Pancreas (tissue), 10 donors: ENCODE results near the gene NR2F1-AS1. TPM values are rescaled to one million over a fixed set of nuclear protein-coding genes. Genes with fewer than 3 reads are reported as not detected.

ENCODE experiments used
- ATAC-seq, 4 donors: fragments of 200-7000 bp; cut with Tn5 transposase; one replicate each; pipeline versions ENCODE4 v1.8.0 to v1.9.1; 2020; ENCODE audit warnings: mild to moderate bottlenecking in 4 of 4, moderate library complexity in 4 of 4
- DNase-seq, 6 donors: peaks; one replicate each; pipeline ENCODE4 v3.0.0-alpha.2; 2020
- FAIRE-seq: peaks from 2 replicates; lab custom pipeline; 2012; peaks lifted over from hg19 to GRCh38; lab: Jason Lieb, UNC
- H3K27ac ChIP-seq, 4 donors: fragments of 200-600 bp; sonication (generic); 1 replicate in 3 of 4; 2 replicates in 1 of 4; pipeline versions ENCODE4 v1.5.0 to v1.8.0; 2020
- H3K27me3 ChIP-seq, 4 donors: fragments of 200-600 bp; one replicate each; pipeline ENCODE4 v1.8.0; 2021
- H3K36me3 ChIP-seq, 3 donors: fragments of 200-600 bp; sonication (generic) in 1 of 3; one replicate each; pipeline versions ENCODE4 v1.5.0 to v1.8.0; 2020 to 2021
- H3K4me1 ChIP-seq, 3 donors: fragments of 200-600 bp; one replicate each; pipeline ENCODE4 v1.8.0; 2021
- H3K4me3 ChIP-seq, 4 donors: fragments of 200-600 bp; sonication (generic) in 2 of 4; one replicate each; pipeline versions ENCODE4 v1.5.0 to v1.8.0; 2020 to 2021
- H3K9me3 ChIP-seq, 4 donors: fragments of 200-600 bp; one replicate each; pipeline ENCODE4 v1.8.0; 2021
- WGBS, 2 donors: extraction: QIAGEN DNeasy Blood & Tissue Kit; methylation state at CpG; one replicate each; pipeline ENCODE4 v1.1.7; 2013; 5-methylcytosine and 5-hydroxymethylcytosine counted together
- intact Hi-C, 3 donors: fragments of 100-400 bp; cut with DNase I; formaldehyde crosslinking; loops; one replicate each; pipeline versions ENCODE4 v1.11.1 to v1.14.2; 2022
- polyA plus RNA-seq, 2 donors: library from polyadenylated mRNA; stranded (reverse); fragments of 200-250 nt; gene quantifications; one replicate each; pipeline ENCODE4 v1.2.3, GENCODE V29; 2013
- total RNA-seq, 6 donors: library from RNA; stranded (reverse); fragmentation: NEBNext Ultra II Directional in 4 of 6; extraction: Animal tissue kit (Norgen Biotek cat#: 25700) in 4 of 6; gene quantifications; one replicate each; pipeline versions ENCODE4 v1.2.1 to v1.2.4, GENCODE V29; 2021 to 2023
- TF ChIP-seq, protein P1 (sequence below), 4 donors: fragments of 200-600 bp; sonication (generic) in 3 of 4; IDR thresholded peaks; one replicate each; pipeline versions ENCODE4 v1.5.0 to v1.8.0; 2021; ENCODE audit warnings: antibody characterized with exemption in 4 of 4
- donor health status: healthy with polysubstance abuse.
- donor health status: DM: no; HTN: no; CAD: no; lungs with moderate emphysema.
- donor health status: DM: no; HTN: no; CAD: no.
- donor health status: control.
- donor health status: control.
- donor health status: Bipolar disorder and iron deficiency.
- donor health status: DM: yes; HTN: yes; CAD: no.
- donor health status: DM: no; HTN: no; CAD: no.
- donor health status: DM: no; HTN: no; CAD: no.
- donor health status: DM: yes; HTN: yes; CAD: no.

NR2F1-AS1 gene
- total and polyA plus RNA-seq, 8 donors: 0.65 to 4.4 (median 2.1) TPM

GRCh38 chr5:93586736-93587596 is 5.9 kb upstream of the NR2F1-AS1 start:
- Histone ChIP-seq H3K4me3 (peak overlapping the region in 1 of 4 donors; percentile 18), H3K27me3 (peaks cover 0 to 14% (median 0%) of the 10 kb centered on the region in 4 donors), H3K4me1 (peaks cover 0 to 5% (median 0%) of the 10 kb centered on the region in 3 donors), H3K27ac (no peak overlapping the region), H3K36me3 (no peaks in the 10 kb centered on the region), H3K9me3 (no peaks in the 10 kb centered on the region)
- no peak for ATAC-seq
- 66 to 69% methylated on average over 11 of the region's 11 CpGs for WGBS, 2 donors
- no peak for DNase-seq
- intact Hi-C loops: no loop called here
- no peak for FAIRE-seq
- TF ChIP-seq, protein P1, sequence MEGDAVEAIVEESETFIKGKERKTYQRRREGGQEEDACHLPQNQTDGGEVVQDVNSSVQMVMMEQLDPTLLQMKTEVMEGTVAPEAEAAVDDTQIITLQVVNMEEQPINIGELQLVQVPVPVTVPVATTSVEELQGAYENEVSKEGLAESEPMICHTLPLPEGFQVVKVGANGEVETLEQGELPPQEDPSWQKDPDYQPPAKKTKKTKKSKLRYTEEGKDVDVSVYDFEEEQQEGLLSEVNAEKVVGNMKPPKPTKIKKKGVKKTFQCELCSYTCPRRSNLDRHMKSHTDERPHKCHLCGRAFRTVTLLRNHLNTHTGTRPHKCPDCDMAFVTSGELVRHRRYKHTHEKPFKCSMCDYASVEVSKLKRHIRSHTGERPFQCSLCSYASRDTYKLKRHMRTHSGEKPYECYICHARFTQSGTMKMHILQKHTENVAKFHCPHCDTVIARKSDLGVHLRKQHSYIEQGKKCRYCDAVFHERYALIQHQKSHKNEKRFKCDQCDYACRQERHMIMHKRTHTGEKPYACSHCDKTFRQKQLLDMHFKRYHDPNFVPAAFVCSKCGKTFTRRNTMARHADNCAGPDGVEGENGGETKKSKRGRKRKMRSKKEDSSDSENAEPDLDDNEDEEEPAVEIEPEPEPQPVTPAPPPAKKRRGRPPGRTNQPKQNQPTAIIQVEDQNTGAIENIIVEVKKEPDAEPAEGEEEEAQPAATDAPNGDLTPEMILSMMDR (IDR thresholded peaks at IDR 0.05): no peak

DNA sequence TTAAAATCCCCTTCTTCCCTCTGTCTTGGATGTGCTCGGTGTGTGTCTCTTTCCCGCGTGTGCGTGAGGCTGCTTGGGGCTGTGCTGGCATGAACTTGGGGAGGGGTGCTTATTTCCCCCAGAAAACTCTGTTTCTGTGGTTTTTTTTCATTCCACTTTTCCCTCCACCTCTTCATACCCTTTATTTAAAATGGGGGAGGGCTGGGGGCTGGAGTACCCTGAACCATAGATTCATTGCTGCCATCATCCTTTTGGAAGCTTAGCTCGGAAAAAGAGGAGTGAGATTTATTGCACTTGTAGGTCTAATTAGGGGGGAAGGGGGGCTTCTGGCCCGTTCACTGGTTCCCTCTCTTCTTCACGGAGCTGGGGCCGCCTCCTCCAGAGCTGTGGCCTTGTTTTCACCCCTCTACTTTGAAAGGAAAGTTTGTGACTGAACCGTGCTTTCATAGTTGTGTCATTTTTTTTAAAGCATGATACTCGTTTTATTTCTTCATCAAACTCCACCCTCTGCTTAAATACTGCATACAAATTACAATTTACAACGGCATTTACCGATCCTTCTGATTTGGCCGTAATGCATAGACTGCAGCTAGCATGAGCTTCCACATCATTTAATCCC is 4.9 kb upstream of the NR2F1-AS1 start:
- no peaks in the 10 kb centered on the region for H3K9me3 ChIP-seq
- no peak for ATAC-seq
- peak overlapping the region in 3 of 4 donors; percentile 48 to 51 (median 50) for H3K4me3 ChIP-seq
- H3K27ac ChIP-seq: no peak overlapping the region
- WGBS, 2 donors: 26 to 33% methylated on average over 13 of the region's 13 CpGs
- H3K36me3 ChIP-seq: no peaks in the 10 kb centered on the region
- peaks cover 0 to 14% (median 0%) of the 10 kb centered on the region in 4 donors for H3K27me3 ChIP-seq
- TF ChIP-seq, protein P1 (IDR thresholded peaks at IDR 0.05): no peak
- no peak for DNase-seq
- peaks cover 0 to 5% (median 0%) of the 10 kb centered on the region in 3 donors for H3K4me1 ChIP-seq
- FAIRE-seq: no peak
- intact Hi-C loops: no loop called here

GRCh38 chr5:93585041-93585766 is 4.2 kb upstream of the NR2F1-AS1 start:
- Histone ChIP-seq H3K9me3 (no peaks in the 10 kb centered on the region), H3K27me3 (peaks cover 0 to 14% (median 0%) of the 10 kb centered on the region in 4 donors), H3K4me3 (peak overlapping the region; percentile 18 to 51 (median 49)), H3K36me3 (no peaks in the 10 kb centered on the region), H3K4me1 (peaks cover 0 to 5% (median 0%) of the 10 kb centered on the region in 3 donors), H3K27ac (no peak overlapping the region)
- intact Hi-C loops: no loop called here
- no peak for ATAC-seq
- DNase-seq: peak in 3 of 6 donors; percentile 34 to 62 (median 54)
- FAIRE-seq: no peak
- TF ChIP-seq, protein P1 (IDR thresholded peaks at IDR 0.05): no peak
- 1% methylated on average over 46 to 69 of the region's 70 CpGs for WGBS, 2 donors

DNA sequence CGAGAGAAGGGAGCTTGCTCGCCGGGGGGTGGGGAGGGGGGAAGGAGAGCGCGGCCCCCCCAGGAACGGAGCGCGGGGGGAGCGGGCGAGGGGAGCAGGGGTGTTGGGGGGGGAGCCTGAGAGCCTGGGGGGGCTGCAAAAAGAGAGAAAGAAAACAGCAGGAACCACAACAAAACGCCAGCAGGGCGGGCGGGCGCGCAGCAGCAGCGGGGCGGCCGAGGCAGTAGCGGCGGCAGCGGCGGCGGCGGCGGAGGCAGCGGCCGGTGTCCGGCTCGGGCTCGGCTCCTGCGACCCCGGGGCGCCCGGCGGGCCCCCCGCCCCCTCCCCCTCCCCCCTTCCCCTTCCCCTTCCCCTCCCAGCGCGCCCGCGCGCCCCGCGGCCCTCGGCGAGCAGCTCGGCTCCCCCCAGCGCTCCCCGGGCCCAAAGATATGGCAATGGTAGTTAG is 3.6 kb upstream of the NR2F1-AS1 start:
- no peak for FAIRE-seq
- intact Hi-C loops: no loop called here
- H3K27me3 ChIP-seq: peaks cover 0 to 14% (median 0%) of the 10 kb centered on the region in 4 donors
- H3K36me3 ChIP-seq: no peaks in the 10 kb centered on the region
- H3K4me3 ChIP-seq: peak overlapping the region; percentile 20 to 51 (median 49)
- WGBS, 2 donors: 1 to 2% methylated on average over 21 to 44 of the region's 48 CpGs
- ATAC-seq: no peak
- H3K27ac ChIP-seq: no peak overlapping the region
- peaks cover 0 to 5% (median 0%) of the 10 kb centered on the region in 3 donors for H3K4me1 ChIP-seq
- DNase-seq: peak in 2 of 6 donors; percentile 33 to 68
- TF ChIP-seq, protein P1 (IDR thresholded peaks at IDR 0.05): no peak
- H3K9me3 ChIP-seq: no peaks in the 10 kb centered on the region
